A549 (cell line): ENCODE measurements around the gene ZW10.

Experiments used
- CTCF ChIP-seq: fragments of >200 bp; sonication (Bioruptor Twin); formaldehyde crosslinking; IDR thresholded peaks from 3 replicates; pipeline ENCODE4 v1.5.1; 2016
- E2F6 ChIP-seq: IDR thresholded peaks from 2 replicates; pipeline ENCODE4 v1.6.1; 2012; ENCODE audit warnings: low read depth, borderline replicate concordance
- EP300 ChIP-seq, 2 experiments: fragments of >200 bp; sonication (Bioruptor Twin); formaldehyde crosslinking; IDR thresholded peaks; 2 replicates in 1 of 2; 3 replicates in 1 of 2; pipeline ENCODE4 v1.6.1; 2016 to 2017
- HEYL ChIP-seq: fragments of 250-450 bp; sonication (Bioruptor Pico); IDR thresholded peaks from 2 replicates; pipeline ENCODE4 v1.8.0; 2021; ENCODE audit warnings: mild to moderate bottlenecking, moderate library complexity
- JUN ChIP-seq, 2 experiments: fragments of >200 bp; sonication (Bioruptor Twin); formaldehyde crosslinking; IDR thresholded peaks; 2 replicates in 1 of 2; 3 replicates in 1 of 2; pipeline ENCODE4 v1.6.1; 2016 to 2017
- MAX ChIP-seq: IDR thresholded peaks from 2 replicates; pipeline ENCODE4 v1.6.1; 2012
- POLR2A ChIP-seq: IDR thresholded peaks from 2 replicates; pipeline ENCODE4 v1.6.1; 2012; ENCODE audit warnings: mild to moderate bottlenecking, low read length
- POLR2AphosphoS2 ChIP-seq: conservative IDR thresholded peaks from 2 replicates; pipeline ENCODE4 v1.6.1; 2012; ENCODE audit warnings: low read length, improper control_type of control experiment, inconsistent platforms
- RAD21 ChIP-seq, 2 experiments: fragments of >200 bp in 1 of 2; sonication (Bioruptor Twin) in 1 of 2; formaldehyde crosslinking in 1 of 2; IDR thresholded peaks in 1 of 2; conservative IDR thresholded peaks in 1 of 2; 2 replicates in 1 of 2; 3 replicates in 1 of 2; pipeline ENCODE4 v1.6.1; 2012 to 2018; ENCODE audit warnings: inconsistent platforms in 1 of 2
- RCOR1 ChIP-seq: fragments of 150-350 bp; IDR thresholded peaks from 2 replicates; pipeline ENCODE4 v1.6.1; 2014; ENCODE audit warnings: antibody characterized with exemption, low read length, low read depth
- RFX5 ChIP-seq: fragments of 450-650 bp; IDR thresholded peaks from 2 replicates; pipeline ENCODE4 v1.7.1; 2014; ENCODE audit warnings: antibody characterized with exemption, mild to moderate bottlenecking, moderate library complexity
- RNF2 ChIP-seq: fragments of 200-600 bp; sonication (generic); IDR thresholded peaks from 2 replicates; pipeline ENCODE4 v1.6.1; 2016; ENCODE audit warnings: low read depth, mild to moderate bottlenecking, antibody characterized with exemption, moderate library complexity, borderline replicate concordance
- USF2 ChIP-seq: fragments of 450-650 bp; IDR thresholded peaks from 2 replicates; pipeline ENCODE4 v1.6.1; 2014; ENCODE audit warnings: antibody characterized with exemption

GRCh38 chr11:113705871-113706655 is 67.4 kb downstream of the ZW10 start, which contains the start of gene TMPRSS5:
- TF ChIP-seq HEYL (CRISPR knock-in tag) (no peak), RNF2 (no peak), JUN (IDR thresholded peaks at IDR 0.05) (no peak), RAD21 (conservative IDR thresholded peaks at IDR 0.05 in 1 of 2, IDR thresholded peaks at IDR 0.05 in 1 of 2) (no peak), CTCF (no peak), POLR2A (no peak), MAX (no peak), USF2 (no peak), RFX5 (no peak), EP300 (IDR thresholded peaks at IDR 0.05) (no peak), E2F6 (no peak), POLR2AphosphoS2 (no peak), RCOR1 (no peak)
